Tibial nerve (tissue), 4 donors: ENCODE measurements around the gene SAPCD2.

Source experiments
- CTCF ChIP-seq, 5 experiments: fragments of 200-600 bp in 3 of 5; fragments of 450-650 bp in 2 of 5; sonication (generic) in 3 of 5; IDR thresholded peaks; one replicate each; pipeline ENCODE4 v1.5.1; 2016 to 2019; ENCODE audit warnings: antibody characterized with exemption in 5 of 5, mild to moderate bottlenecking in 3 of 5, moderate library complexity in 2 of 5
- EP300 ChIP-seq, 2 donors: sonication (generic); formaldehyde crosslinking; IDR thresholded peaks; one replicate each; pipeline ENCODE4 v1.6.1; 2017; ENCODE audit warnings: antibody characterized with exemption in 2 of 2, mild to moderate bottlenecking in 1 of 2
- POLR2A ChIP-seq, 2 donors: fragments of 450-650 bp; IDR thresholded peaks; one replicate each; pipeline ENCODE4 v1.6.1; 2017; ENCODE audit warnings: antibody characterized with exemption in 2 of 2, mild to moderate bottlenecking in 2 of 2, moderate library complexity in 2 of 2

GRCh38 chr9:137045294-137046087 lies 24.9 kb downstream of the SAPCD2 start:
- TF ChIP-seq CTCF (IDR thresholded peaks at IDR 0.05) (no peak), POLR2A (IDR thresholded peaks at IDR 0.05) (no peak), EP300 (IDR thresholded peaks at IDR 0.05) (no peak)
